Type B pancreatic cell (in vitro differentiated cells): ENCODE measurements around the gene MAST4. TPM values are rescaled to one million over a fixed set of nuclear protein-coding genes. Genes with fewer than 3 reads are reported as not detected.

Experiments
- DNase-seq: peaks from one replicate; pipeline ENCODE4 v3.0.0; 2021; ENCODE audit warnings: mixed read lengths; ENCODE audit not compliant: unreplicated experiment; ENCODE audit errors: extremely low spot score
- H3K27ac Mint-ChIP-seq: 2 replicates; pipeline ENCODE4 v1.8.0; 2021; ENCODE audit warnings: mild to moderate bottlenecking, mixed read lengths
- H3K27me3 Mint-ChIP-seq: 2 replicates; pipeline ENCODE4 v1.8.0; 2021; ENCODE audit warnings: mixed read lengths
- H3K36me3 Mint-ChIP-seq: 2 replicates; pipeline ENCODE4 v1.8.0; 2021; ENCODE audit warnings: mixed read lengths
- H3K4me1 Mint-ChIP-seq: one replicate; pipeline ENCODE4 v1.8.0; 2021; ENCODE audit warnings: mixed read lengths; ENCODE audit not compliant: unreplicated experiment
- H3K4me3 Mint-ChIP-seq: 2 replicates; pipeline ENCODE4 v1.8.0; 2021; ENCODE audit warnings: mild to moderate bottlenecking, mixed read lengths
- H3K9me3 Mint-ChIP-seq: 2 replicates; pipeline ENCODE4 v1.8.0; 2021; ENCODE audit warnings: mixed read lengths
- CTCF ChIP-seq: fragments of 200-600 bp; sonication (generic); conservative IDR thresholded peaks from 2 replicates; pipeline ENCODE4 v1.5.0; 2021; ENCODE audit warnings: antibody characterized with exemption, mild to moderate bottlenecking
- total RNA-seq: library from RNA; stranded (reverse); gene quantifications from 2 replicates; pipeline ENCODE4 v1.2.1, GENCODE V29; 2021; ENCODE audit warnings: low replicate concordance

Gene MAST4
- total RNA-seq, 1 donor from 2014 or later: 23.0 TPM

- peaks cover 30% of the 10 kb centered on the region for H3K4me1 Mint-ChIP-seq
- H3K9me3 Mint-ChIP-seq: no peaks in the 10 kb centered on the region
- no peaks in the 10 kb centered on the region for H3K27me3 Mint-ChIP-seq
- DNase-seq: no peak
- no peak for TF ChIP-seq CTCF
- peaks cover 16% of the 10 kb centered on the region for H3K36me3 Mint-ChIP-seq
- H3K4me3 Mint-ChIP-seq: peak overlapping the region; percentile 51
- peak overlapping the region; percentile 93 for H3K27ac Mint-ChIP-seq
These were observed 498.5 kb downstream of the MAST4 start for GRCh38 chr5:67094476-67095300.

GRCh38 chr5:67095346-67096171, 499.4 kb downstream of the MAST4 start:
- Mint-ChIP-seq H3K36me3 (peaks cover 16% of the 10 kb centered on the region), H3K4me1 (peaks cover 30% of the 10 kb centered on the region), H3K27ac (peak overlapping the region; percentile 93), H3K9me3 (no peaks in the 10 kb centered on the region), H3K4me3 (peak overlapping the region; percentile 51), H3K27me3 (no peaks in the 10 kb centered on the region)
- DNase-seq: no peak
- no peak for TF ChIP-seq CTCF

- no peak for DNase-seq
- H3K4me3 Mint-ChIP-seq: no peak overlapping the region
- no peaks in the 10 kb centered on the region for H3K9me3 Mint-ChIP-seq
- H3K36me3 Mint-ChIP-seq: peaks cover 17% of the 10 kb centered on the region
- no peak for TF ChIP-seq CTCF
- H3K27ac Mint-ChIP-seq: no peak overlapping the region
- H3K27me3 Mint-ChIP-seq: no peaks in the 10 kb centered on the region
- peaks cover 22% of the 10 kb centered on the region for H3K4me1 Mint-ChIP-seq
These were observed 502.5 kb downstream of the MAST4 start for GRCh38 chr5:67098656-67099055.

- peaks cover 16% of the 10 kb centered on the region for H3K36me3 Mint-ChIP-seq
- H3K27me3 Mint-ChIP-seq: no peaks in the 10 kb centered on the region
- TF ChIP-seq CTCF: no peak
- no peak overlapping the region for H3K27ac Mint-ChIP-seq
- no peak overlapping the region for H3K4me3 Mint-ChIP-seq
- no peak for DNase-seq
- H3K9me3 Mint-ChIP-seq: no peaks in the 10 kb centered on the region
- peaks cover 17% of the 10 kb centered on the region for H3K4me1 Mint-ChIP-seq
These were observed 504.1 kb downstream of the MAST4 start for GRCh38 chr5:67100301-67100700.

- Mint-ChIP-seq H3K4me1 (peaks cover 14% of the 10 kb centered on the region), H3K9me3 (no peaks in the 10 kb centered on the region), H3K27me3 (no peaks in the 10 kb centered on the region), H3K27ac (peak overlapping the region; percentile 22), H3K36me3 (peaks cover 24% of the 10 kb centered on the region), H3K4me3 (no peak overlapping the region)
- no peak for DNase-seq
- no peak for TF ChIP-seq CTCF
These were observed 506.5 kb downstream of the MAST4 start for GRCh38 chr5:67102708-67103107.
